AG09309 (cell line): ENCODE data around the gene TRAPPC5.

Experiments
- DNase-seq: peaks from one replicate; pipeline ENCODE4 v3.0.0-alpha.2; 2010; ENCODE audit warnings: low read depth
- H3K4me3 ChIP-seq: 2 replicates; pipeline ENCODE4 v1.5.1; 2011; ENCODE audit warnings: mild to moderate bottlenecking, low read depth, low read length, moderate library complexity; ENCODE audit not compliant: control insufficient read depth
- CTCF ChIP-seq: IDR thresholded peaks from 2 replicates; pipeline ENCODE4 v1.5.1; 2011; ENCODE audit warnings: mild to moderate bottlenecking, low read depth, low read length, inconsistent platforms; ENCODE audit not compliant: insufficient read depth, control insufficient read depth; ENCODE audit errors: missing control alignments

Gene TRAPPC5

GRCh38 chr19:7654401-7654800, 26.2 kb upstream of the TRAPPC5 start:
- no peak for TF ChIP-seq CTCF
- no peak for DNase-seq
- no peak overlapping the region for H3K4me3 ChIP-seq

GRCh38 chr19:7655581-7655980, 25.1 kb upstream of the TRAPPC5 start:
- DNase-seq: no peak
- no peak for TF ChIP-seq CTCF
- no peak overlapping the region for H3K4me3 ChIP-seq

DNA sequence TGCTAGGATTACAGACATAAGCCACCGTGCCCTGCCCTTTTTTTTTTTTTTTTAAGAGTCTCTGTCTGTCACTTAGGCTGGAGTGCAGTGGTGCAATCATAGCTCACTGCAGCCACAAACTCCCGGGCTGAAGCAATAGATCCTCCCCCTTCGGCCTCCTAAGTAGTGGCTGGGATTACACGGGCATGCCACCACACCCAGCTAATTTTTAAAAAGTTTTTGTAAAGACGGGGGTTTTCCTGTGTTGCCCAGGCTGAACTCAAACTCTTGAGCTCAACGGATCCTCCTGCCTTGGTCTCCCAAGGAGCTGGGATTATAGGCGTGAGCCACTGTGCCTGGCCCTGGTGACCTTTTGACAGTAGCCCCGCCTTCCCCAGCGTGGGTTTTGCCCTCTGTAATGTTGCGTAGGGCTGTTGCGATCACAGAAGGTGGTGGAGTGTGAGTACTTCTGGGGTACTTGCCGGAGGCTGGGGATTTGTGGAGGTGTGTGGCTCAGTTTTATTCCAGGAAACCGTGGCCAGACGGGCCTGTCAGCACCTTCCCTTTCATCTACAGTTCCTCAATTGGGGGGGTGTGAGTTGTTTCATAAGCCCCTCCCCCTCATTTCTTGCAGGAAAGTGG, 23.4 kb upstream of the TRAPPC5 start:
- no peak overlapping the region for H3K4me3 ChIP-seq
- DNase-seq: no peak
- no peak for TF ChIP-seq CTCF

GRCh38 chr19:7658219-7658686, 22.4 kb upstream of the TRAPPC5 start:
- TF ChIP-seq CTCF: no peak
- no peak overlapping the region for H3K4me3 ChIP-seq
- no peak for DNase-seq

- no peak for TF ChIP-seq CTCF
- no peak for DNase-seq
- H3K4me3 ChIP-seq: no peak overlapping the region
These were observed 18.7 kb upstream of the TRAPPC5 start for GRCh38 chr19:7661744-7662538.

- TF ChIP-seq CTCF: no peak
- no peak for DNase-seq
- no peak overlapping the region for H3K4me3 ChIP-seq
These were observed 18.0 kb upstream of the TRAPPC5 start for GRCh38 chr19:7662657-7663056.
